NOMO-1 treated with DMSO at 0.1 percent for 48 hours (cell line): Measurements from ENCODE around the gene MYRF.

Experiments
- DNase-seq: peaks from one replicate; lab custom pipeline; 2025; ENCODE audit not compliant: unreplicated experiment; lab: John Stamatoyannopoulos, UW

MYRF gene

GRCh38 chr11:61793083-61793828, 40.8 kb downstream of the MYRF start:
- no peak for DNase-seq

- DNase-seq: no peak
These were observed 41.4 kb downstream of the MYRF start for GRCh38 chr11:61793829-61794204.

GRCh38 chr11:61794579-61794978, 42.1 kb downstream of the MYRF start:
- DNase-seq: no peak

GRCh38 chr11:61795459-61795858, 43.0 kb downstream of the MYRF start:
- DNase-seq: no peak

- no peak for DNase-seq
These were observed 43.6 kb downstream of the MYRF start for GRCh38 chr11:61795876-61796526.

- peak; percentile 73 for DNase-seq
These were observed 45.0 kb downstream of the MYRF start for GRCh38 chr11:61797263-61797944.

- DNase-seq: no peak
These were observed 47.3 kb downstream of the MYRF start for GRCh38 chr11:61799665-61800284.

- no peak for DNase-seq
These were observed 48.2 kb downstream of the MYRF start for GRCh38 chr11:61800331-61801281.

GRCh38 chr11:61802605-61803004, 50.2 kb downstream of the MYRF start:
- DNase-seq: no peak

GRCh38 chr11:61803889-61804647, 51.6 kb downstream of the MYRF start:
- DNase-seq: no peak

GRCh38 chr11:61805146-61805545, 52.7 kb downstream of the MYRF start:
- no peak for DNase-seq

GRCh38 chr11:61806785-61807184, 54.3 kb downstream of the MYRF start:
- no peak for DNase-seq

- no peak for DNase-seq
These were observed 58.3 kb downstream of the MYRF start for GRCh38 chr11:61810671-61811175.

GRCh38 chr11:61811831-61812230, 59.4 kb downstream of the MYRF start:
- no peak for DNase-seq

GRCh38 chr11:61812736-61813411, 60.4 kb downstream of the MYRF start:
- DNase-seq: no peak

GRCh38 chr11:61814247-61814957, 62.0 kb downstream of the MYRF start:
- peak; percentile 53 for DNase-seq

- peak; percentile 75 for DNase-seq
These were observed 62.7 kb downstream of the MYRF start for GRCh38 chr11:61814958-61815789.
